ENCODE measurements around the gene DYRK2.

DNA sequence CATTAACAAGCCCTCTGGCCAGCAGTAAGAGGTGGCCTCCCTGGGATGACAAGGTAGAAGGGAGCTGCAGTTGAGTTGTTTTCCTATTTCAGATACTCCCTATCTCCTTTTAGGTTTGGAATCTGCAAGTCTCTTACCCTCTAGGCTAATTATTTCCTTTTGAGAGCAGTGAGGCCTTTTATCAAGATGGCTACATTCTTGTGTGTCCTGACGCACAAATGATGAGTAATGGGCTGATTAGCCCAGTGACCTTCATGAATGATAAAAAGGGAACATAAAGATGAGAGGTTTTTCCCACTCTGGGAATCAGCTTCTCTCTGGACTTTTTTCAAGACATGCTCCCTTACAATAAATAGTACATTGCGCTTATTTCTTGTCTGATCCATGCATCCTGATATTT lies 22.9 kb downstream of the DYRK2 start:
- TF ChIP-seq POLR2AphosphoS5 (IDR thresholded peaks at IDR 0.05; ENCODE audit: insufficient read depth, low read depth, low read length) = no peak
- TF ChIP-seq, protein P1, sequence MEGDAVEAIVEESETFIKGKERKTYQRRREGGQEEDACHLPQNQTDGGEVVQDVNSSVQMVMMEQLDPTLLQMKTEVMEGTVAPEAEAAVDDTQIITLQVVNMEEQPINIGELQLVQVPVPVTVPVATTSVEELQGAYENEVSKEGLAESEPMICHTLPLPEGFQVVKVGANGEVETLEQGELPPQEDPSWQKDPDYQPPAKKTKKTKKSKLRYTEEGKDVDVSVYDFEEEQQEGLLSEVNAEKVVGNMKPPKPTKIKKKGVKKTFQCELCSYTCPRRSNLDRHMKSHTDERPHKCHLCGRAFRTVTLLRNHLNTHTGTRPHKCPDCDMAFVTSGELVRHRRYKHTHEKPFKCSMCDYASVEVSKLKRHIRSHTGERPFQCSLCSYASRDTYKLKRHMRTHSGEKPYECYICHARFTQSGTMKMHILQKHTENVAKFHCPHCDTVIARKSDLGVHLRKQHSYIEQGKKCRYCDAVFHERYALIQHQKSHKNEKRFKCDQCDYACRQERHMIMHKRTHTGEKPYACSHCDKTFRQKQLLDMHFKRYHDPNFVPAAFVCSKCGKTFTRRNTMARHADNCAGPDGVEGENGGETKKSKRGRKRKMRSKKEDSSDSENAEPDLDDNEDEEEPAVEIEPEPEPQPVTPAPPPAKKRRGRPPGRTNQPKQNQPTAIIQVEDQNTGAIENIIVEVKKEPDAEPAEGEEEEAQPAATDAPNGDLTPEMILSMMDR (IDR thresholded peaks at IDR 0.05; ENCODE audit: extremely low read depth in 1 of 2, insufficient read depth in 1 of 2, low read depth in 1 of 2, low read length in 2 of 2) = no peak
